DND-41 (cell line): ENCODE data around the gene MUCL3.

Experiments
- EZH2 ChIP-seq: IDR thresholded peaks from 3 replicates; pipeline ENCODE4 v1.6.1; 2012; ENCODE audit warnings: borderline replicate concordance, low read depth, mild to moderate bottlenecking, moderate library complexity, low read length, inconsistent platforms; ENCODE audit not compliant: severe bottlenecking
- TF ChIP-seq, protein P1 (sequence below): IDR thresholded peaks from 2 replicates; pipeline ENCODE4 v1.5.1; 2012; ENCODE audit warnings: borderline replicate concordance, low read length, moderate library complexity, mild to moderate bottlenecking; ENCODE audit not compliant: poor library complexity, severe bottlenecking; ENCODE audit errors: extremely low read depth

- TF ChIP-seq, protein P1, sequence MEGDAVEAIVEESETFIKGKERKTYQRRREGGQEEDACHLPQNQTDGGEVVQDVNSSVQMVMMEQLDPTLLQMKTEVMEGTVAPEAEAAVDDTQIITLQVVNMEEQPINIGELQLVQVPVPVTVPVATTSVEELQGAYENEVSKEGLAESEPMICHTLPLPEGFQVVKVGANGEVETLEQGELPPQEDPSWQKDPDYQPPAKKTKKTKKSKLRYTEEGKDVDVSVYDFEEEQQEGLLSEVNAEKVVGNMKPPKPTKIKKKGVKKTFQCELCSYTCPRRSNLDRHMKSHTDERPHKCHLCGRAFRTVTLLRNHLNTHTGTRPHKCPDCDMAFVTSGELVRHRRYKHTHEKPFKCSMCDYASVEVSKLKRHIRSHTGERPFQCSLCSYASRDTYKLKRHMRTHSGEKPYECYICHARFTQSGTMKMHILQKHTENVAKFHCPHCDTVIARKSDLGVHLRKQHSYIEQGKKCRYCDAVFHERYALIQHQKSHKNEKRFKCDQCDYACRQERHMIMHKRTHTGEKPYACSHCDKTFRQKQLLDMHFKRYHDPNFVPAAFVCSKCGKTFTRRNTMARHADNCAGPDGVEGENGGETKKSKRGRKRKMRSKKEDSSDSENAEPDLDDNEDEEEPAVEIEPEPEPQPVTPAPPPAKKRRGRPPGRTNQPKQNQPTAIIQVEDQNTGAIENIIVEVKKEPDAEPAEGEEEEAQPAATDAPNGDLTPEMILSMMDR: no peak
- no peak for TF ChIP-seq EZH2
These were observed 56.5 kb downstream of the MUCL3 start for GRCh38 chr6:30997301-30997700.
